Colonic mucosa (tissue), 4 donors: ENCODE measurements around the gene SMCR8. TPM values are rescaled to one million over a fixed set of nuclear protein-coding genes. Genes with fewer than 3 reads are reported as not detected.
A peak's percentile ranks its signal among the peaks of the same experiment; 100 is the strongest.

Source experiments
- DNase-seq: peaks from one replicate; pipeline ENCODE4 v3.0.0-alpha.2; 2020
- H3K27ac ChIP-seq: fragments of 200-600 bp; one replicate; pipeline ENCODE4 v1.8.0; 2021
- H3K27me3 ChIP-seq: fragments of 200-600 bp; one replicate; pipeline ENCODE4 v1.8.0; 2021
- H3K36me3 ChIP-seq: fragments of 200-600 bp; one replicate; pipeline ENCODE4 v1.8.0; 2021
- H3K4me1 ChIP-seq: fragments of 200-600 bp; one replicate; pipeline ENCODE4 v1.8.0; 2021; ENCODE audit warnings: mild to moderate bottlenecking
- H3K4me3 ChIP-seq: fragments of 200-600 bp; one replicate; pipeline ENCODE4 v1.8.0; 2021
- H3K9ac ChIP-seq, 2 donors: one replicate each; pipeline ENCODE4 v1.7.0; 2013; ENCODE audit warnings: control low read depth in 2 of 2, low read depth in 2 of 2, low read length in 2 of 2
- H3K9me3 ChIP-seq: fragments of 200-600 bp; one replicate; pipeline ENCODE4 v1.8.0; 2021
- CTCF ChIP-seq: fragments of 200-600 bp; IDR thresholded peaks from one replicate; pipeline ENCODE4 v1.8.0; 2022; ENCODE audit warnings: antibody characterized with exemption, mild to moderate bottlenecking
- intact Hi-C: fragments of 100-400 bp; cut with DNase I; formaldehyde crosslinking; loops from one replicate; pipeline ENCODE4 v1.14.1; 2022
- total RNA-seq, 2 donors: library from RNA; stranded (reverse); fragmentation: NEBNext Ultra II Directional in 1 of 2; extraction: Animal tissue kit (Norgen Biotek cat#: 25700) in 1 of 2; gene quantifications; one replicate each; pipeline ENCODE4 v1.2.1, GENCODE V29; 2021
- donor health status: healthy.
- donor health status: DM: no; HTN: no; CAD: no.
- donor health status: DM: no; HTN: no; CAD: no.

Gene SMCR8
- total RNA-seq, 2 donors from 2014 or later = 20.5 to 21.4 TPM

- no peaks in the 10 kb centered on the region for H3K36me3 ChIP-seq
- peak overlapping the region; percentile 38 for H3K27ac ChIP-seq
- H3K9ac ChIP-seq = peak overlapping the region; percentile 75 to 84
- H3K27me3 ChIP-seq = no peaks in the 10 kb centered on the region
- no peaks in the 10 kb centered on the region for H3K4me1 ChIP-seq
- peak overlapping the region; percentile 91 for H3K4me3 ChIP-seq
- intact Hi-C loops = no loop called here
- H3K9me3 ChIP-seq = no peaks in the 10 kb centered on the region
- peak; percentile 78 for DNase-seq
- no peak for TF ChIP-seq CTCF
Measured at GRCh38 chr17:18362698-18363100, 47.6 kb downstream of the SMCR8 start.

GRCh38 chr17:18363101-18364049 lies 48.3 kb downstream of the SMCR8 start, which contains the start of gene SHMT1:
Gene SHMT1 (minus strand): TSS chr17:18363550. CDS start chr17:18355981, 7,569 bp downstream.
- intact Hi-C loops = no loop called here
- TF ChIP-seq CTCF = no peak

GRCh38 chr17:18364166-18364565 lies 49.1 kb downstream of the SMCR8 start:
- TF ChIP-seq CTCF = no peak
- H3K4me3 ChIP-seq = no peak overlapping the region
- H3K9me3 ChIP-seq = no peaks in the 10 kb centered on the region
- intact Hi-C loops = no loop called here
- H3K27me3 ChIP-seq = no peaks in the 10 kb centered on the region
- no peak overlapping the region for H3K9ac ChIP-seq
- H3K36me3 ChIP-seq = no peaks in the 10 kb centered on the region
- DNase-seq = no peak
- no peaks in the 10 kb centered on the region for H3K4me1 ChIP-seq
- H3K27ac ChIP-seq = no peak overlapping the region

More at GRCh38 chr17:18363101-18364049, 48.3 kb downstream of the SMCR8 start, which contains the start of gene SHMT1:
- H3K4me1 ChIP-seq = no peaks in the 10 kb centered on the region
- H3K9me3 ChIP-seq = no peaks in the 10 kb centered on the region
- peak within 1 kb of the TSS; percentile 75 to 84 for H3K9ac ChIP-seq
- peak within 1 kb of the TSS; percentile 91 for H3K4me3 ChIP-seq
- peak; percentile 96 for DNase-seq
- H3K27me3 ChIP-seq = no peaks in the 10 kb centered on the region
- H3K36me3 ChIP-seq = no peaks in the 10 kb centered on the region
- peak within 1 kb of the TSS; percentile 38 for H3K27ac ChIP-seq

- no peak for TF ChIP-seq CTCF
- Histone ChIP-seq H3K9me3 (no peaks in the 10 kb centered on the region), H3K27me3 (no peaks in the 10 kb centered on the region), H3K27ac (no peak overlapping the region), H3K9ac (no peak overlapping the region), H3K4me3 (no peak overlapping the region), H3K36me3 (no peaks in the 10 kb centered on the region), H3K4me1 (no peaks in the 10 kb centered on the region)
- DNase-seq = no peak
- intact Hi-C loops = no loop called here
Measured at GRCh38 chr17:18368946-18369345, 53.9 kb downstream of the SMCR8 start.

GRCh38 chr17:18370761-18371160 lies 55.7 kb downstream of the SMCR8 start:
- Histone ChIP-seq H3K36me3 (no peaks in the 10 kb centered on the region), H3K4me3 (no peak overlapping the region), H3K9me3 (no peaks in the 10 kb centered on the region), H3K4me1 (no peaks in the 10 kb centered on the region), H3K27ac (no peak overlapping the region), H3K9ac (no peak overlapping the region), H3K27me3 (no peaks in the 10 kb centered on the region)
- intact Hi-C loops = no loop called here
- TF ChIP-seq CTCF = no peak
- DNase-seq = no peak
